Neural cell (in vitro differentiated cells): ENCODE results near the gene ITM2B.

Source experiments
- EP300 ChIP-seq: fragments of 450-650 bp; conservative IDR thresholded peaks from 2 replicates; pipeline ENCODE4 v1.6.1; 2014; ENCODE audit warnings: antibody characterized with exemption, mild to moderate bottlenecking, moderate library complexity; ENCODE audit not compliant: poor library complexity, severe bottlenecking
- EZH2 ChIP-seq: fragments of 200-600, 300-800 bp; shearing (Covaris generic), sonication (generic); IDR thresholded peaks from 2 replicates; pipeline ENCODE4 v1.6.1; 2014; ENCODE audit warnings: antibody characterized with exemption, low read length, borderline replicate concordance, mild to moderate bottlenecking; ENCODE audit not compliant: insufficient read depth, poor library complexity, severe bottlenecking
- MXI1 ChIP-seq: fragments of 450-650 bp; conservative IDR thresholded peaks from 2 replicates; pipeline ENCODE4 v1.6.1; 2014; ENCODE audit warnings: antibody characterized with exemption, mild to moderate bottlenecking; ENCODE audit not compliant: poor library complexity, severe bottlenecking
- POLR2AphosphoS5 ChIP-seq: IDR thresholded peaks from 2 replicates; pipeline ENCODE4 v1.6.1; 2012
- TAF1 ChIP-seq: IDR thresholded peaks from 2 replicates; pipeline ENCODE4 v1.6.1; 2012; ENCODE audit warnings: low read depth
- TF ChIP-seq, protein P1 (sequence below): fragments of 450-650 bp; IDR thresholded peaks from 2 replicates; pipeline ENCODE4 v1.5.1; 2014; ENCODE audit warnings: antibody characterized with exemption, mild to moderate bottlenecking, moderate library complexity; ENCODE audit not compliant: poor library complexity, severe bottlenecking

DNA sequence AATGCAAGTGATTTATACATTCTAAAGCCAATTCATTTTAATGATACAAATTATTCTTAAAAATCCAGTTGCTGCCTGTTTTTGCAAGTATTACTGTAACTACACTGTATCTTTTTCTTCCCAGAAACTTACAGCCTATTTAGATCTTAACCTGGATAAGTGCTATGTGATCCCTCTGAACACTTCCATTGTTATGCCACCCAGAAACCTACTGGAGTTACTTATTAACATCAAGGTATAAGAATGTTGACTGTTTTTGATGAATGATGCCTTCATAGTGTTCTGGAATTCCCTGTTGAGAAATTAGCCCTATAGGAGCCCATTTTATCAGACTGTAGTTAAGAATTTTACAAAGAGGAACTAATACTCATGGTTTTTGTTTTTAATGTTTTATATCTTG lies 25.0 kb downstream of the ITM2B start:
- TF ChIP-seq, protein P1, sequence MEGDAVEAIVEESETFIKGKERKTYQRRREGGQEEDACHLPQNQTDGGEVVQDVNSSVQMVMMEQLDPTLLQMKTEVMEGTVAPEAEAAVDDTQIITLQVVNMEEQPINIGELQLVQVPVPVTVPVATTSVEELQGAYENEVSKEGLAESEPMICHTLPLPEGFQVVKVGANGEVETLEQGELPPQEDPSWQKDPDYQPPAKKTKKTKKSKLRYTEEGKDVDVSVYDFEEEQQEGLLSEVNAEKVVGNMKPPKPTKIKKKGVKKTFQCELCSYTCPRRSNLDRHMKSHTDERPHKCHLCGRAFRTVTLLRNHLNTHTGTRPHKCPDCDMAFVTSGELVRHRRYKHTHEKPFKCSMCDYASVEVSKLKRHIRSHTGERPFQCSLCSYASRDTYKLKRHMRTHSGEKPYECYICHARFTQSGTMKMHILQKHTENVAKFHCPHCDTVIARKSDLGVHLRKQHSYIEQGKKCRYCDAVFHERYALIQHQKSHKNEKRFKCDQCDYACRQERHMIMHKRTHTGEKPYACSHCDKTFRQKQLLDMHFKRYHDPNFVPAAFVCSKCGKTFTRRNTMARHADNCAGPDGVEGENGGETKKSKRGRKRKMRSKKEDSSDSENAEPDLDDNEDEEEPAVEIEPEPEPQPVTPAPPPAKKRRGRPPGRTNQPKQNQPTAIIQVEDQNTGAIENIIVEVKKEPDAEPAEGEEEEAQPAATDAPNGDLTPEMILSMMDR = no peak
- no peak for TF ChIP-seq EP300
- TF ChIP-seq MXI1 = no peak
- TF ChIP-seq EZH2 = no peak
- TF ChIP-seq TAF1 = no peak
- no peak for TF ChIP-seq POLR2AphosphoS5
